Dedifferentiated amniotic fluid mesenchymal stem cell (primary cell): ENCODE data around the gene METTL16.

Experiments
- DNase-seq: peaks from one replicate; pipeline ENCODE4 v3.0.0-alpha.2; 2016; ENCODE audit errors: extremely low spot score

Gene METTL16

DNA sequence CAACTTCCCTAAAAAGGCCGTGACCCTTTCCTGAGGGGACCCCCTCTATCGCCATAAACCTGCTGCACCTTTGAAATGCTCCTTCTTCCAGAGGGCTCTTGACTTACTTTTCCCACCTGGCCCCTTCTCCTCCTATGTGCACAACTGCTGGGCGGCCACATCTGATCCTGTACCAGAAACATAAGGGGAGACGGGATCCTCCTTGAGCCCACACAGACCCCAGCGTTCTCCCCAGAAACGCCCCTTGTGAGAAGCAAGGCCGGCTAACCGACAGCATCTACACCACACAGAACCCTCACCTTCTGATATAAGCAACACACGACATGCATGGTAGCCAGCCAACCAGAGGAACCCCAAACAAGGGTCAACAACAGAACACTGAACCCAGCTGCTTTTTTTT is 96.6 kb downstream of the METTL16 start:
- DNase-seq = no peak

DNA sequence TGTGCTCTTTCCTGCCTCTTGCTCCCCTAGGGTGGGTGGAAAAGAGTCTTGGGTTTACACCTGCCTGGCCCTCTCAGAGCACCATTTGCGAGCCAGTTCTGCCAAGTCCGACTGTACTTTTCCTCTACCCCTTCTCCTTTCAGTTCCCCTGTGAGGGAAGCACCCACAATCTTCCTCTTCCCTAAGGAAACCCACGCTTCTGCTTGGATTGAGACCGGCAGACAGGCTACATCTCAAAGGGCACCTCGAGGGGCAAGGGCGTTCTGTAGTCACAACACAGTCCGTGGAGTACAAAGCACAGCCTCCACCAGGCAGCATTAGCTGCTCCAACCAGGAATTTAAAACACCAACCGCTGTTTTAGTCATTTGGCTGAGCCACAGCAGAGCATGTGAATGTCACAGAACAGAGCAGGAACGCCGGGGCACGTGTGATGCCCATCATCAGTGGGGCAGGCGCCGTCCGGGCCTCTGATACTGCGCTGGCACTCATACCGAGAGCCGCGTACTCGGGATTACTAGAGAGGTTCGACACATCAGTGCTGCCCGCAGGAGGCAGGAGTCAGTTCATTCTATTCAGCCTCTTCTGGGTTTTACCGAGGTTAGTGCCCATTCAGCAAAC is 97.1 kb downstream of the METTL16 start:
- no peak for DNase-seq

DNA sequence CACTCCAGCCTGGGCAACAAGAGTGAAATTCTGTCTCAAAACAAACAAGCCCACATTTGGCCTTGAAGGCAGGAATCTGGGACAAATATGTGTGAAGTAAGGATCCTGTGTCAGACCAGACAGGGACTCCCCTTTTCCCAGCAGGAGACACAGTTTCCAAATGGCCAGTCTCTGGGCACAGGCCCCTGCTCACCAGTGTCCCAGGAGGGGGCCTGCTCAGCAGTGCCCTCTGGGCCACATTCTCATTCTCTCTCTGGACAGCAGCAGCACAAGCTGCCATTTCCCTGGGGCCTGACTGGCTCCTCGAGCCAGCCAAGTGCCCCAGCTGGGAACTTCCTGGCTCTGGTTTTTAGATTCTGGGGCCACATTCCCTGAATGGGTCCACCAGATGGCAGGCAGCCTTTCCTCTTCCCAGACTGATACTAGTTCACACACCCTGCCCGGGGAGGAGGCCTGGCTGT is 99.1 kb downstream of the METTL16 start:
- DNase-seq = no peak

DNA sequence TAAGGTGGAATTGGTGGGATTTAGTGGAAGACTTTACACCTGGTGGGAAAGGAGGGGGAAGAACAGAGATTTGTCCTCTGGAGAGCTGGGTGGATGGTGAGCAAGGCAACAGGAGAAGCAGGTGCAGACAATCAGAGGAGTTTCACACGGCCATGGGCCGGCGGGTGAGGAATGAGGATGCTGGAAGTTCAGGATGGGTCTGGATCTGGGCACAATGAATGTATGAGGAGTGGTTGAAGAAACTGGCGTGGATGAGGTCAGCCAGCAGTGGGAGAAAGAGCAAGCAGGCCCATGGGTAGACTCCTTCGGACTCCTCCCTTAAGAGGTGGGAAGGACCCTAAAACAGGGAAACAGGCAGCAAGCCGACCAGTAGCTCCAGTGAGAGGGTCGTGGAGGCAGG is 100.7 kb downstream of the METTL16 start:
- no peak for DNase-seq

DNA sequence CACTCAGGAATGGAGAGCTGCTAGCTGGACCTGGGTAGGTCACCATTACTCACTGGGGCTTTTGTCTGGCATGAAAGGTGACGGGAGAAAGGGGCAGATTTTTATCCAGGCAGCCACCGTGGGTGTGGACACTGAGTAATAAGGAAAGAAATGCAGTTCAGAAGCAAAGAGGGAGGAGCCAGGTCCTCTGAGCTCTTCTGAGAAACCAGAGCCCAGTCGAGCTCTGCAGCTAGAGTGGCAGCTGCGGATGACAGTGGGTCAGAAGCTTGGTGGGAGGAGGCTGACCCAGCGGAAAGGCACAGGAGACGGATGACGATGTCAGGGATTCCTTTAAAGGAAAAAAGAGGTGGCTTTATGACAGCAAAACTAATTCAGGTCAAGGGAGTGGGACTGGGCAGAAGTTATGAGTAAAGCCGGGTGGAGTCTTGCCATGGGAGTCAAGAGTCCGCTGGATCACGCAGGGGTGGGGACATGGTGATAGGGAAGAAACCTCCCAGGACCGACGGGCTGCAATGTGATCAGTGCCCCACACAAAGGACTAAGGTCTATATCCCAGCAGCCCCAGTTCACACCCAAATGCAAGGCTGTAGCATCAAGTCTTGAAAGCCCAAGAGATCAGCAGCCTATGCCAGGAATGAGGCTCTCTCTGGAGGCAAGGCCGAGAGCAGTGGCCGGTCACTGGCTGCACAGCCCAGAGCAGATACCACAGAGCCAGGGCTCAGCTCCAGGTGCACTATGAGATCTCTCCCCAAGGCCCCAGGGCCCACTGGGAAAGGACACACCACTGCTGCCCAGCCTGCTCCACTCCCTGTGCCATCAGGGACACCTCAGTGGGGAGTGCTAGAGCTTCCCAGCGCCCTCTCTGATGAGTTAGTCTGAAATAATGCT is 104.5 kb downstream of the METTL16 start:
- DNase-seq = peak; percentile 89

DNA sequence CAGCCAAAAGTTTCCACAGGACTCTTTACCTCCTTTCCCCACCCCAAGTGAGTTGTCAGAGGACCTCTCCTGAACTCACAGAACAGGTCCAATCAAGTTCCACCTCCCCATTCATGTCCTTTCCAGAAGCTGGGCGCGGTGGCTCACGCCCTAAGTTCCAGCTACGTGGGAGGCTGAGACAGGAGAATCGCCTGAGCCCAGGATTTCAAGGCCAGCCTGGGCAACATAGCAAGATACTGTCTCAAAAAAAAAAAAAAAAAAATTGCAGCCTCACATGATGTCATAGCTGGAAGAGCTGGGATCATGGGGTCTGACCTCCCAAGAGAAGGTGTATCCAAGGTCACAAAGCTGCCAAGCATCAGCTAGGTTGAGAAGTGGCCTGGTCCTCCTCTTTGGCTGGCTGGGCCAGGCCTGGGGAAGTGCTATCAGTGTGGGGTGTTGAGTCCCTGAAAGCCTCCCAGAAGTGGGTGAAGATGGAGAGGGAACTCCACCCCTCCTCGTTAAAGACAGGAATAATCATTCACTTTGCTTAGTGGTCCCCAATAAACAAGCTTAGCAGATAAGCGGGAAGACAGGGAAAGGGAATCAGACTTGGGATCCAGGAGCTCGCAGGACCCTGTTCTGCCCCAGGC is 105.3 kb downstream of the METTL16 start:
- DNase-seq = no peak

DNA sequence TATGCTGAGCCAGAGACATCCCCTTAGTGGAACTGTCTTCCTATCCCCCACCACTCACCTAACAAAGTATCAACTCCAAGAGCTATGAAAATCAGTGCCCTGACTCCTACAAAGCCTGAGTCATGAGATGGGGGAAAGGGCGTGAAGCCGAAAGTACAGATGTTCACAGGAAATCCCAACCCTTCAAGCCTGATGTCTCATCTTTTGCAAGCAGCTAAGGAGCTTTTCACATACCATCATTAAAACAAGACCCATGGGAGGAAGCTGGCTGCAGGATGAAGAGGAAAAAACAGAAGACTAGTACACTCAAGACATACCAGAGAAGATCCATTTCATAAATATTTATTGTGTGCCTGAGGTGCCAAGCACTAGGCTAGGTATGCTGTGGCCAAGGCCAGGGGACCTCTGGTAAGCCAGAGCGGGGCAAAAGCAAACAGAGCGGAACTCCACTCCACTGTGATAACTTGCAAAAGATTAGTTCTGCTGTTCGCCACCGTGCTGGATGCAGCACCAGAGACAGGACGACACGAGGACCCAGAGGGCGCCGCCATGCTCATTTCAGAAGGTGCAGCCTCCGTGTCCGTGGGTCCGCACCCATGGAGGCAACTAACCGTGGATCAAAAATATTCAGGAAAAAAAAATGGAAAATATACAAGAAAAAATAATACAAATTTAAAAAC is 106.3 kb downstream of the METTL16 start:
- peak; percentile 62 for DNase-seq

DNA sequence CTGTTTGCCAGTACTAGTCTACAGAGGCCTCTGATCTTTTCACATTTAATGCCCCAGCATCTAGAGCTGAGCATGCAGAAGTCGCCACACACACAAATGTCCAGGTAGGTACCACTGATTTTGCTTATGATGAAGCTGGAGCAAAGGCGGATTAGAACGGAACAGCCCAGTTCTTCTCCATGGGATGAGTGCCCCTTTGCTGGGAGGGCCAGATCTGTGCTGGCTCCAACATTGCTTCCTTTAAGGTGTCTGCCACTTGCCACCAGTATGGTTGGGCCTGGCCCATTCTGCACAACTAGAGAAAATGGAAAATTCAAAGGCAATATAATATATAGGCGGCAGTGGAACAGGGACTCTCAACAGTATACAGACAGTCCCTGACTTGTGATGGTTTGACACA is 108.6 kb downstream of the METTL16 start:
- no peak for DNase-seq

DNA sequence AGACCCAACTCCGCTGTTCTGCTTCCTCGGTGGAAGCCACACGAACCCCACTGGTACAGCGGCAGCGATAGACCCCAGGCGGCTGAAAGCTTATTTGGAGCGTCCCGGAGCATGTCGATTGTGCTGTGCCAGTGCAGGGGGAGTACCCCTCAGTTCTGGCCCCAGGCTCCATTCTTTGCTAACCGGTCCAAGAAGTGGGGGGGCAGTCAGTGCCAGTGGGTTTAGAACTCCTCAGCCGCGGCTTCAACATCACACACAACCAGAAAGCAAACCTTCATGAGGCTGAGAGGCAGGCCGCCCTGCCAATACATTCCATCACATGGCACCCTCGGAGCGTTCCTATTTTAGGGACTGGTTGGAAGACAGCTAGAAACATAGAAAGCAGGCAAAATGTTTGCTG is 109.1 kb downstream of the METTL16 start:
- DNase-seq = no peak

DNA sequence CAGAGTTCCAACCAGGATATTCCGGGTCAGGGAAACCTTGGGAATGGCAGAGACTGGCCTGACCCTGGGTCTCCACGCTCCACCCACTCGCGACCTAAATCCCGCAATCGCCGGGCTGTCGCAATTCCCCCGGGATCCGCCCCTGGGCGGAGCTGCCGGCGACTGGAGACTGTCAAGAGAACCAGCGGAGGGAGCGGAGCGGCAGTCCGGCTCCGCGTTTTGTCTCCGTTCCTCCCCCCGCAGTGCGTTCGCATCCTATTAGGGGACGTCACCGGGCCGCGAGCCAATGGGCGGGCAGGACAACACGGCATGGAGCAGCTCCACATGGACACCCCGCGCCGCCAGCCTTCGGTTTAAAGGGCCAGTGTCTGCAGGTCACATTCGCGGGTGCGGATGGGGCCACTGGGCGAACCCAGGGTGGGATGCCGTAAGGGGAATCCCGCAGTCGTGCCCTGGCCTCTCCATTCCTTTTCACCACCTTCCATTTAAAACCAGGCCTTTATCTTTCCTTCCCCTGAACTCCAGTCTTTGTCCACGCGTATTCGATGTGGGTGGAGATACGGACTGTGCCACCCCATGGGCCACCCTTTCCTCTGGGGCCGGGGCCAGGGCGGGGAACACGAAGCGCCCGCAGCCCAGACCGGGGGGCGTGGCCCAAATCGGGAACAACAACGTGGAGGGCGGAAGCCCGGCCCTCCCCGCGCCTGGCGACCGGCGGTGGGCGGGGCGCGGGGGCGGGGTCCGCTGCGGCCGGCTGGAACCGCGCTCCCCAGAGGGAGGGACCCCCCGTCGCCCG is 110.1 kb downstream of the METTL16 start:
- peak; percentile 99 for DNase-seq

DNA sequence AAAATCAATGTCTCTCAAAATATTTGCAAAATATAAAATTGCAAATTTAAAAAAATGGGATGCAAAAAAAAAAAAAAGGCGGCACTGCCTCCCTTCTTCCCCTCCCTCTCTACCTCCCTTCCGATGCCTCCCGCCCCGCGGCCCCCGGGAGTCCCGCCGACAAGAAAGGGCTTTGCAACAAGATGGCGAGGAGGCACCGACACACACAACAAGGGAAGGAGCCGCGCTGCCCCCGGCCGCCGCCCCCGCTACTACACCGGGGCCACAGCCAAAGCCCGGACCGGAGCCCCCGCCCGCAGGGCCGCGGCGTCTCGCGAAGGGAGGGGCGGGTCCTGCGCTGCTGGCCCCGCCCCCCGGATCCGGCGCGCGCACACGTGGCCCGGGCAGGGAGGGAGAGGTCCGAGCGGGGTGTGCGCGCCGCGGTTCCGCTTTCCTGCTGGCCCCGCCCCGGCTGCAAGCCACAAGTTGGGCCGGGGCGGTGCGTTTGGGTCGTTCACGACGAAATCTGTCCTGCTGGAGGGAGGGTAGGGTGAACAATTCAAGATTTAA is 110.7 kb downstream of the METTL16 start, which contains the start of gene MNT:
Gene MNT, minus strand, starts transcription at position 184 of the 549 bp plus-strand sequence. CDS start 348 bp downstream, outside the sequence.
- peak; percentile 89 for DNase-seq

DNA sequence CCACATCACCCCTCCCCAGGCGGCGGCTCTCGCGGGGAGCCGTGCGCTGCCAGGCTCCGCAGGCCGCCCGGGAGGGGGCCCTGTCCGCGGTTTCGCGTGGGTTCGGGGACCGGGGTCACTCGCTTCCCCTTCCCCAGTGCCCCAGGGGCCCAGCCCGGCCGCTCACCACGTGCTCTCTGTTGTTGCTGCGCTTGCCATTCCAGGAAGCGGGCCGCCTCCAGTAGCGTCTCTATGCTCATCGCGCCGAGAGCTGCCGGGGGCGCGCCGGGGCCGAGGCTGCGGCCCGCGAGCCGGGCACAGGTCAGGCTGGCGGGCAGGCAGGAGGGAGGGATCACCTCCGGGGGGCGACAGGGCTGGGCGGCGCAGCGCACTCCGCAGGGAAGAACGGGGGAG is 111.2 kb downstream of the METTL16 start:
- peak; percentile 52 for DNase-seq

DNA sequence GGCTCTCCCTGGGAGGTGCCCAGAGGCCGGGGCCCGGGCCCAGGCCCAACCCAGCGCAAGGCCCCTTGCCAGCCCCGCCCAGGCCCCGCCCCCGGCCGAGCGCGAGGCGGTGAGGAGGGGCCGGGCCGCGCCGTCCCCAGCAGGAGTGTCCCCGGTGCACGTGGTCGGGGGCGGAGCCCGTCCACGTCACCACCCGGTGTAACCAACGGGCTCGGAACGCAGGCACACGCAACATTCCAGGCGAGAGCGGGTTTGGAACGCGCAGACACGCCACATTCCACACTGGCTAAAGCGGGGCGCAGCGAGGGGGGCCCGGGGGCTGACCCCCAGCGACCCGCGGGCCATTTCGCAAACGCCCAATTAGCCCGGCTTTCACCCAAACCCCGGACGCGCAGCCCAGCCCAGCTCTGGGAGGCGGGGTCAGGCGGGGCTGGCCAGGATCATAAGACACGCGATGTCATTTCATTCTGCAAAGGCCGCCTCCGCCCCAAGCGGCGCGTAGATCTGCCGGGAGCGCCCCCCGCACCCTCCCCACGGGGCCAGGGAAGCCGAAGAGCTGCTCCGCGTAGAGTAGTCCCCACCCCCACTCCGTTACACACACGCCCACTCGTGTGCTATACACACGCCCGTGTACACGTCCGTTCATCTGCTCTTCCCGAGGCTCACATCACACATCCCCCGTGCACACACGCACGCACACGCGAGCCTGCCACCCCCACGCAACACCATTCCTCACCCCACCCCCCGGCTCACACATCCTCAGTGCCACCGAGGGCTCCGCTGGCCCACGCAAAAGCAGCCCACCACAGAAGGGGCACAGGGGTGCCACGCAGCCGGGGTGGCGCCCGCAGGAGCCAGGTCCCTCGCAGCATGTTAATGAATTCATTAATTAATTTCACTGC is 111.9 kb downstream of the METTL16 start:
- peak; percentile 91 for DNase-seq

DNA sequence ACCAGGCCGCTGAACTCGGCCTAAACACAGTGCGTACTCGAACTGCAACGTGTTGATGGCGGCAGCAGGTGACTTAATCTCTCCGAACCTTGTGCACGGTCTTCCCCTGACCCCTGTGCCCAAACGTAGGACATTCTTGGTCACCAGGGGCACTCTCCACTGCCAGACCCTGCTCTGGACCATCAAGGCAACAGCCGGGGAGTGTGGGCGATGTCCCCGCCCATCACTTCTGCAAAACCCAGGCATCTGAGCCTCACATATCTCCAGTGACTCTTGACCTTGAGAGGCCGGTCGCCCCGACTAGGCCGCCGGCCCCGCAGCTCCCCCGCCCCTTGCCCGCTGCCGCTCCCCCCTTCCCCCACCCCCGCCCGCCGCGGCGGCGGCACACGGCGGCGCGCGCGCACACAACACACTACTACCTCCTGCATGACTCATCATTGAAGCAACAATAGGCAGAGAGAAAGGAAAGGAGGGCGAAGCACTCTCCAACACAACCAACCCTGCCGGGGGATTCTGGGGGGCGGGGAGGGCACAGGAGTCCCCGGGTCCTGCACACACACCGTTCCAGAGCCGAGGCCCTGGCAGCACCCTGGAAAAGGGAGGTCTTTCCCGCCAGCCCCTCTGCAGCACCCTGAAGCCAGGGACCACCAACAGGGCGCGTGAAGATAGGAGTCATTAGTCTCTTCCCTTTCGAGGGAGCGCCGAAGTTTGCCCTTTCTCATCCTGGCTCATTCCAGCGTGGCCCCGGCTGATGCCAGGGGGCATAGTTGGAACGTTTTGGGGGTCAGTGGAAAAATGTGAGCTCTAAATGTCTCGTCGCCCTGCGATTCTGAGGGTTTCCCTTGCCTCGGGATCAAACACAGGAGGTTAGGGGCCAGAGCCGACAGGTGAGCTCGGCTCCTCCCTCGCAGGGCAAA is 112.8 kb downstream of the METTL16 start:
- DNase-seq = peak; percentile 62

DNA sequence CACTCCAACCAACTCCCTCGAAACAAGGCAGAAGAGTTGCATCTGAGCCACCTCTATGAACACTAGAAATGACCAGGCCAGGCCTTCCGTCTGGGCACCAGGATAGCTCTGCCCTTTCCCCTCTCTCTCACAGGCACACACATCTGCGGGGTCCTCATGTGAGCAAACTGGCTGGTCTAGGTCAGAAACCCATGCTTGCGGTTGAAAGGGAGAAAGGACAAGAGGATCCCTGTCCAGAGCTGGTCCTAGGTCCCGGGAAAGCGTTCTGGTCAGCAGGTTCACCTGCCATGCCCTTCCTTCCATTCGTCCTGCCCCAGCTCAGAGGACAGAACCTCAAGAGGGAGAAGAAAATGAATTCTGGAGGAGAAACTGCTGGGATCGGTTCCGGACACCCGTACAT is 113.5 kb downstream of the METTL16 start:
- DNase-seq = no peak

DNA sequence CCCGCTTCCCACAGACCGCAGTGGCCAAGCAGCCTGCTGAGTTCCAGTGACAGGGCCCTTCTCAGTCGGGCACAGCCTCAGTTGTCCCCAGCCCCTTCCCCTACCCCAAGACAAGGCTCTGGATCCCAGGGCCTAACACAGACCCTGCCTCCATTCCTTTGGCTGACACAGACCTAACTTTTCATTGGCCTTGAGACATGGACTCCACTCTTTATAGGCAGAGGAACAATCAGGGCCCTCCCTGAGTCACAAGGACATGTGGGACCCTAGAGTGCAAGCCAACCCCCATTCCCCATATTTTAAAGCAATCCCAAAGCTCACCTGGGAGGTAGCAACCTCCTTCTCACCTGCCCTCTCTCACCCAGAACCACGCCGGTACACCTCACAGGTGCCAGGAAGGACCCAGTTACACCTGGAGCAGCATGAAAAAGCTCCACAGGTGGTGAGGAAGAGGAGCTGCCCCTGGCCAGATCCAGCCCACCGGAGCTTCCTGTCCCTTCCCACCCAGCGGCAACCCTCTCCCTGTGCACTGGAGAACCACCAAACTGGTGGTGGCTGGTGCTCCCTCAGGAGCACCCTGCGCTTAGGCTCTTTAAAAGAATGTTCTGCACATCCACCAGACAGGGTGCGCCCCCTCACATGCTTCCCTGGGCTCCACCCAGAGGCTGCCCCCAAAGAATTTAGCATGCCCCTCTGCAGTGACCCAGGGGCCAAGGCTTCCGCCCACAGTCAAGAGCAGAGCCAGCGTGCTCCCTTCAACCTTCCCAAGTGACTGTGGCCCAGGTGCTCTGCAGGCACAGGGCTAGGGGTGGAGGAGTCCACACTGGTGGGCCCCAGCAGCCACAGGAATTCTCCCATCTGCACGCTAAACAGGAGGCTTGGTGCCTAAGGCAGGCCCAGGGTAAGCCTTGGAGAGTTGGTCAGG is 114.2 kb downstream of the METTL16 start:
- no peak for DNase-seq

DNA sequence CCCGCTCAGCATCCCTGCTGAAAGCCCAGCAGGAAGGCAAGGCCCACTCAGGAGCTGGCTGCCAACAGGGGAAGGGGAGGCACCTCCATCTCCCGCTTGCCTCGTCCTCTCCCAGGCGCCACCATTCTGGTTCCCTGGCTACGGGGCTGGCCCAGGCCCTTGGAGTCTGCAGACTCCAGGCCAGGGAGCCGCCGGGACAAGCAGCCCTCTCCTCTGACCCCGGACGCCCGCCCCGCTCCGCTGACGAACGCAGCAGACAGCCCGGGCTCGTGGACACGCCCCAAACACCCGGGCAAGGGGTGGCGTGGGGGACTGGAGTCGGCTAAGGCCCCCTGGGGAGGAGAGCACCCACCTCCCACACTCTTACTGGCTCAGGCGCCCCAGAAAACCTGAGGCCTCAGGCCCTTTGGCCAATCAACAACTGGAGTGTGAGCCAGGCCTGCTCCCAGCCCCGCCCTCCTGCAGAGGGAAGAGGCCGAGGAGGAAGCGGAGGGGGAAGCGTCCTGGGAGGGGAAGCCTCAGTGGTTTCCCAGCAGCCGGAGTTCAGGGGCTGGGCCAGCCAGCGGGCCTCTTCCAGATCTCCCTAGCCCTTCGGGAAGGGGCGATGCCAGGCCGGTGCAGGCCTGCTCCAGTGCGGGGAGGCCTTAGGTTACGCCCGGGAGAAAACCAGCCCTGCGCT is 115.0 kb downstream of the METTL16 start:
- peak; percentile 91 for DNase-seq
